HTR-8/SVneo (cell line): ENCODE measurements around the gene PHRF1.

ENCODE experiments used
- DNase-seq: peaks from one replicate; pipeline ENCODE4 v3.0.0; 2011; ENCODE audit warnings: low spot score, mixed read lengths; ENCODE audit not compliant: insufficient read length
- FAIRE-seq: peaks from 2 replicates; lab custom pipeline; 2011; peaks lifted over from hg19 to GRCh38; lab: Jason Lieb, UNC

Gene PHRF1

GRCh38 chr11:613369-613968 lies 37.2 kb downstream of the PHRF1 start:
- peak; percentile 43 for DNase-seq
- FAIRE-seq: no peak

GRCh38 chr11:614021-614622 lies 37.9 kb downstream of the PHRF1 start:
- DNase-seq (no peak), FAIRE-seq (no peak)

- FAIRE-seq (no peak), DNase-seq (no peak)
These were observed 38.6 kb downstream of the PHRF1 start for GRCh38 chr11:614623-615503.

GRCh38 chr11:615504-616319 lies 39.4 kb downstream of the PHRF1 start, which contains the start of gene IRF7:
Gene IRF7, minus strand, starts transcription at chr11:615950. Its CDS starts 586 bp downstream, at chr11:615364.
- peak; percentile 94 for DNase-seq
- peak; percentile 90 for FAIRE-seq

- FAIRE-seq (no peak), DNase-seq (no peak)
These were observed 40.3 kb downstream of the PHRF1 start for GRCh38 chr11:616320-617198.

GRCh38 chr11:617199-617911 lies 41.1 kb downstream of the PHRF1 start:
- no peak for DNase-seq
- FAIRE-seq: no peak

GRCh38 chr11:617912-618682 lies 41.8 kb downstream of the PHRF1 start:
- FAIRE-seq (no peak), DNase-seq (no peak)

GRCh38 chr11:618856-619627 lies 42.8 kb downstream of the PHRF1 start:
- DNase-seq (no peak), FAIRE-seq (no peak)

- no peak for DNase-seq
- FAIRE-seq: no peak
These were observed 43.4 kb downstream of the PHRF1 start for GRCh38 chr11:619628-620050.

GRCh38 chr11:620201-620600 lies 43.9 kb downstream of the PHRF1 start:
- DNase-seq (no peak), FAIRE-seq (no peak)

- no peak for DNase-seq
- no peak for FAIRE-seq
These were observed 44.9 kb downstream of the PHRF1 start for GRCh38 chr11:620935-621814.

- no peak for FAIRE-seq
- no peak for DNase-seq
These were observed 45.6 kb downstream of the PHRF1 start for GRCh38 chr11:621838-622237.

GRCh38 chr11:623349-623869 lies 47.1 kb downstream of the PHRF1 start:
- FAIRE-seq (no peak), DNase-seq (no peak)

- no peak for FAIRE-seq
- DNase-seq: no peak
These were observed 47.9 kb downstream of the PHRF1 start for GRCh38 chr11:623999-624704.
